ENCODE data around the gene CDRT15. TPM values are rescaled to one million over a fixed set of nuclear protein-coding genes. Genes with fewer than 3 reads are reported as not detected.

CDRT15 gene
- total RNA-seq, 1 experiment from 2014 or later: not detected

- Histone ChIP-seq H3K4me1 (ENCODE audit: insufficient read depth, low read length) (peaks cover 10% of the 10 kb centered on the region), H3K27ac (ENCODE audit: low read length) (no peak overlapping the region), H3K27me3 (ENCODE audit: low read length) (no peaks in the 10 kb centered on the region), H3K9me3 (ENCODE audit: low read length) (no peaks in the 10 kb centered on the region), H3K9me2 (replicated peaks; ENCODE audit: low read length) (no peaks in the 10 kb centered on the region), H3K36me3 (ENCODE audit: low read depth, low read length) (peaks cover 3% of the 10 kb centered on the region; the same call in 1 of the 2 replicates), H3K4me3 (ENCODE audit: low read length) (no peak overlapping the region), H4K20me1 (ENCODE audit: low read length) (peaks cover 7% of the 10 kb centered on the region; the same call in 1 of the 2 replicates), H3F3A (ENCODE audit: low read length, unreplicated experiment) (no peaks in the 10 kb centered on the region), H3K9ac (ENCODE audit: low read length) (no peak overlapping the region), H2AFZ (ENCODE audit: low read length) (no peak overlapping the region), H3K4me2 (ENCODE audit: low read length) (no peak overlapping the region), H3K79me2 (ENCODE audit: low read length) (no peaks in the 10 kb centered on the region)
- DNase-seq: no peak
- POLR2A ChIA-PET (ENCODE audit: unreplicated experiment): no interaction called here
- no peak for ATAC-seq
- TF ChIP-seq CTCF (conservative IDR thresholded peaks at IDR 0.05; ENCODE audit: low read depth, low read length) (no peak), EZH2phosphoT487 (IDR thresholded peaks at IDR 0.05; ENCODE audit: borderline replicate concordance, low read length) (no peak), EZH2 (IDR thresholded peaks at IDR 0.05; ENCODE audit: low read length, unreplicated experiment) (no peak)
- CTCF ChIA-PET: no interaction called here
- BruUV-seq (replicated peaks): no TSS peak
- intact Hi-C loops (cut with micrococcal nuclease): loop anchor here (10.0 kb wide), 1 partner anchor 137 kb away; the partner anchor contains the start of gene COX10
These were observed 35.4 kb downstream of the CDRT15 start for GRCh38 chr17:14201021-14201987.

GRCh38 chr17:14200354-14200753 is 36.3 kb downstream of the CDRT15 start:
- Histone ChIP-seq H3F3A (ENCODE audit: low read length, unreplicated experiment) (no peaks in the 10 kb centered on the region), H3K27ac (ENCODE audit: low read length) (no peak overlapping the region), H3K36me3 (ENCODE audit: low read depth, low read length) (peaks cover 3% of the 10 kb centered on the region; the same call in 1 of the 2 replicates), H3K9me2 (replicated peaks; ENCODE audit: low read length) (no peaks in the 10 kb centered on the region), H3K4me3 (ENCODE audit: low read length) (no peak overlapping the region), H3K27me3 (ENCODE audit: low read length) (no peaks in the 10 kb centered on the region), H2AFZ (ENCODE audit: low read length) (no peak overlapping the region), H4K20me1 (ENCODE audit: low read length) (peaks cover 2% of the 10 kb centered on the region; the same call in 1 of the 2 replicates), H3K9me3 (ENCODE audit: low read length) (no peaks in the 10 kb centered on the region), H3K4me2 (ENCODE audit: low read length) (no peak overlapping the region), H3K79me2 (ENCODE audit: low read length) (no peaks in the 10 kb centered on the region), H3K9ac (ENCODE audit: low read length) (no peak overlapping the region), H3K4me1 (ENCODE audit: insufficient read depth, low read length) (peaks cover 2% of the 10 kb centered on the region)
- DNase-seq (no peak), ATAC-seq (no peak)
- BruUV-seq (replicated peaks): no TSS peak
- POLR2A ChIA-PET (ENCODE audit: unreplicated experiment): no interaction called here
- no peak for TF ChIP-seq EZH2phosphoT487 (IDR thresholded peaks at IDR 0.05; ENCODE audit: borderline replicate concordance, low read length)
- no peak for TF ChIP-seq CTCF (conservative IDR thresholded peaks at IDR 0.05; ENCODE audit: low read depth, low read length)
- TF ChIP-seq EZH2 (IDR thresholded peaks at IDR 0.05; ENCODE audit: low read length, unreplicated experiment): no peak
- intact Hi-C loops (cut with micrococcal nuclease): loop anchor here (10.0 kb wide), 1 partner anchor 136 kb away; the partner anchor contains the start of gene COX10
- CTCF ChIA-PET: no interaction called here

- H3K27me3 ChIP-seq (ENCODE audit: low read length): no peaks in the 10 kb centered on the region
- no peak overlapping the region for H3K9ac ChIP-seq (ENCODE audit: low read length)
- no peaks in the 10 kb centered on the region for H3F3A ChIP-seq (ENCODE audit: low read length, unreplicated experiment)
- DNase-seq (no peak), ATAC-seq (no peak)
- no TSS peak for BruUV-seq (replicated peaks)
- H3K4me1 ChIP-seq (ENCODE audit: insufficient read depth, low read length): no peaks in the 10 kb centered on the region
- ChIA-PET CTCF (no interaction called here), POLR2A (ENCODE audit: unreplicated experiment) (no interaction called here)
- H3K36me3 ChIP-seq (ENCODE audit: low read depth, low read length): peaks cover 3% of the 10 kb centered on the region; the same call in 1 of the 2 replicates
- H3K27ac ChIP-seq (ENCODE audit: low read length): no peak overlapping the region
- TF ChIP-seq CTCF (conservative IDR thresholded peaks at IDR 0.05; ENCODE audit: low read depth, low read length): no peak
- no peak for TF ChIP-seq EZH2 (IDR thresholded peaks at IDR 0.05; ENCODE audit: low read length, unreplicated experiment)
- no peak for TF ChIP-seq EZH2phosphoT487 (IDR thresholded peaks at IDR 0.05; ENCODE audit: borderline replicate concordance, low read length)
- no peaks in the 10 kb centered on the region for H4K20me1 ChIP-seq (ENCODE audit: low read length)
- H3K9me2 ChIP-seq (replicated peaks; ENCODE audit: low read length): no peaks in the 10 kb centered on the region
- H3K4me3 ChIP-seq (ENCODE audit: low read length): no peak overlapping the region
- H3K9me3 ChIP-seq (ENCODE audit: low read length): no peaks in the 10 kb centered on the region
- H2AFZ ChIP-seq (ENCODE audit: low read length): no peak overlapping the region
- intact Hi-C loops (cut with micrococcal nuclease): no loop called here
- H3K79me2 ChIP-seq (ENCODE audit: low read length): no peaks in the 10 kb centered on the region
- no peak overlapping the region for H3K4me2 ChIP-seq (ENCODE audit: low read length)
These were observed 37.1 kb downstream of the CDRT15 start for GRCh38 chr17:14199601-14200000.
